ENCODE data around the gene OR51I1.

OR51I1 gene

DNA sequence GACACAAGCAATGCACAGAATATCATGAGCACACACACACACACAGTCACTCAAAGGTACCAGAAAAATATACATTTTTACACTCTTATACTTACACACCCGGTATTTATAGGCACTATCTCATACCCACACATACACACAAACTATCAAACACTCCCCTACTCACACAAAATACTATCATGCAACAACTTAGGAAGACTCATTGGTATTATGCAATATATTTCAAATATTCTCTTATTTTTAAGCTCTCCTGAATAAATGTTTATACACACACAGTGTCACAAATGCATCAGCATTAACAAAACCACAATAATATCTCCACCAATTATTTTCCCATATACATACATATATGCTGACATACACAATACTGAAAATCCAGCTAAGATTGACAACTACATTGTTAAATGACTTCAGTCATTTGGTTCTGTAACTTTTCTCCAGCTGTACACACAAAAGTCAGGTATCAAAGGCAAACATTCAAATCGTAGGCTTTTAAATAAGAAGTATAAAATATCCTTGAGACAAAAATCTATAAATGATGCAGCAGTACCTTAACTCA lies 2.6 kb upstream of the OR51I1 start:
- TF ChIP-seq EZH2phosphoT487 (conservative IDR thresholded peaks at IDR 0.05; ENCODE audit: low read length), result no peak
- TF ChIP-seq, protein P1, sequence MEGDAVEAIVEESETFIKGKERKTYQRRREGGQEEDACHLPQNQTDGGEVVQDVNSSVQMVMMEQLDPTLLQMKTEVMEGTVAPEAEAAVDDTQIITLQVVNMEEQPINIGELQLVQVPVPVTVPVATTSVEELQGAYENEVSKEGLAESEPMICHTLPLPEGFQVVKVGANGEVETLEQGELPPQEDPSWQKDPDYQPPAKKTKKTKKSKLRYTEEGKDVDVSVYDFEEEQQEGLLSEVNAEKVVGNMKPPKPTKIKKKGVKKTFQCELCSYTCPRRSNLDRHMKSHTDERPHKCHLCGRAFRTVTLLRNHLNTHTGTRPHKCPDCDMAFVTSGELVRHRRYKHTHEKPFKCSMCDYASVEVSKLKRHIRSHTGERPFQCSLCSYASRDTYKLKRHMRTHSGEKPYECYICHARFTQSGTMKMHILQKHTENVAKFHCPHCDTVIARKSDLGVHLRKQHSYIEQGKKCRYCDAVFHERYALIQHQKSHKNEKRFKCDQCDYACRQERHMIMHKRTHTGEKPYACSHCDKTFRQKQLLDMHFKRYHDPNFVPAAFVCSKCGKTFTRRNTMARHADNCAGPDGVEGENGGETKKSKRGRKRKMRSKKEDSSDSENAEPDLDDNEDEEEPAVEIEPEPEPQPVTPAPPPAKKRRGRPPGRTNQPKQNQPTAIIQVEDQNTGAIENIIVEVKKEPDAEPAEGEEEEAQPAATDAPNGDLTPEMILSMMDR (IDR thresholded peaks at IDR 0.05; ENCODE audit: insufficient read depth, low read length, poor library complexity, severe bottlenecking), result no peak
- Histone ChIP-seq H3K27me3 (ENCODE audit: low read length) (no peaks in the 10 kb centered on the region), H2AFZ (ENCODE audit: low read depth, low read length, severe bottlenecking) (no peak overlapping the region), H4K20me1 (ENCODE audit: low read depth, low read length) (no peaks in the 10 kb centered on the region), H3F3A (ENCODE audit: insufficient read depth) (no peaks in the 10 kb centered on the region), H3K9ac (ENCODE audit: low read length) (no peak overlapping the region), H3K79me2 (ENCODE audit: insufficient read depth, low read length) (no peaks in the 10 kb centered on the region), H3K9me2 (replicated peaks; ENCODE audit: insufficient read depth, low read length) (no peaks in the 10 kb centered on the region), H3K9me3 (ENCODE audit: insufficient read depth, low read length) (no peaks in the 10 kb centered on the region), H3K4me3 (ENCODE audit: insufficient read depth, low read length, poor library complexity, severe bottlenecking) (no peak overlapping the region), H3K4me2 (ENCODE audit: low read depth, low read length, poor library complexity, severe bottlenecking) (no peak overlapping the region), H3K27ac (ENCODE audit: low read depth, low read length) (no peak overlapping the region), H3K36me3 (ENCODE audit: low read length) (no peaks in the 10 kb centered on the region)

DNA sequence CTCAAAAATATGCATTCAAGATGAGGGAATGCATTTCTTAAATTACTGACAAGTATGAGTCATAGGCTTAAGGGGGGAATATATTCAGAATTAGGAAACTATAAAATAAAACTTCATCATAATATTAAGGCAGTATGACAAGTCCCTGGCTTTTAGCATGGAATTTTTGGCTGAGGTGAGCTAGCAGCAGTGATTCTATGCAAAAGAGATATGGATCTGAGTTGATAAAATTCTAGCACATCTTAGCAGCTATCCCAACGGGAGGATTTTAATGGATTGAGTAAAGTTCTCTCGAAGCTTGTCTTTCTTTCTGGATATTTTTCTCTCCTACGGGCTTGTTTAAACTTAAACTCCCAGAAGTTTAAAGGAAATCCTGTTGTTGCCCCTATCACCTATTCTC lies 18.2 kb downstream of the OR51I1 start:
- no peak overlapping the region for H3K27ac ChIP-seq (ENCODE audit: low read depth, low read length)
- TF ChIP-seq, protein P1 (IDR thresholded peaks at IDR 0.05; ENCODE audit: insufficient read depth, low read length, poor library complexity, severe bottlenecking), result no peak
- no peak for TF ChIP-seq EZH2phosphoT487 (conservative IDR thresholded peaks at IDR 0.05; ENCODE audit: low read length)
- H3K9me2 ChIP-seq (replicated peaks; ENCODE audit: insufficient read depth, low read length), result no peaks in the 10 kb centered on the region
- no peak overlapping the region for H3K4me2 ChIP-seq (ENCODE audit: low read depth, low read length, poor library complexity, severe bottlenecking)
- no peaks in the 10 kb centered on the region for H4K20me1 ChIP-seq (ENCODE audit: low read depth, low read length)
- H3K9me3 ChIP-seq (ENCODE audit: insufficient read depth, low read length), result no peaks in the 10 kb centered on the region
- H3K36me3 ChIP-seq (ENCODE audit: low read length), result no peaks in the 10 kb centered on the region
- H3K79me2 ChIP-seq (ENCODE audit: insufficient read depth, low read length), result no peaks in the 10 kb centered on the region
- no peaks in the 10 kb centered on the region for H3F3A ChIP-seq (ENCODE audit: insufficient read depth)
- no peak overlapping the region for H3K9ac ChIP-seq (ENCODE audit: low read length)
- no peak overlapping the region for H3K4me3 ChIP-seq (ENCODE audit: insufficient read depth, low read length, poor library complexity, severe bottlenecking)
- no peak overlapping the region for H2AFZ ChIP-seq (ENCODE audit: low read depth, low read length, severe bottlenecking)
- no peaks in the 10 kb centered on the region for H3K27me3 ChIP-seq (ENCODE audit: low read length)

DNA sequence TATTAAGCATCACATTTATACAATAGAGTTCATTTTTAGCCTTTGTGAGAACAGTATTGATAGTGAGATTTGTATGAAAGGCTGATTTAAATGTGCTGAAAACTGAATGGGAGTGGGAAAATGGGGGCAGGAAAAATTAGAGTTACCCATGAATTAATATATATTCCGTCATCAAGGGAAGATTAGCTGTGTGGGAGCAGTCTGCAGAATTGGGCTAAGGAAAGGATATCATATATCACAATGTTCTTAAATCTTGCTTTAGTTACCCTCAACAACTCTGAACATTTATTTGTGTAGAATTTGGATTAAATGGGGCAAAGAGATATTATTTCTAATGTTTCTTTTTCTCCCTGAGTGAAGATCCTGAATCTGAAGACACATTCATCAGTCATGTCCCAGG lies 19.5 kb downstream of the OR51I1 start, which contains the start of gene OR51Q1:
OR51Q1 (plus strand) TSS at position 301 of the 400 bp plus-strand sequence; CDS start at position 391, 90 bp downstream.
- Histone ChIP-seq H3K4me3 (ENCODE audit: insufficient read depth, low read length, poor library complexity, severe bottlenecking) (no peak within 1 kb of the TSS), H3K27ac (ENCODE audit: low read depth, low read length) (no peak within 1 kb of the TSS), H3K79me2 (ENCODE audit: insufficient read depth, low read length) (no peaks in the 10 kb centered on the region), H3K9me2 (replicated peaks; ENCODE audit: insufficient read depth, low read length) (no peaks in the 10 kb centered on the region), H3K36me3 (ENCODE audit: low read length) (no peaks in the 10 kb centered on the region), H3K4me2 (ENCODE audit: low read depth, low read length, poor library complexity, severe bottlenecking) (no peak within 1 kb of the TSS), H4K20me1 (ENCODE audit: low read depth, low read length) (no peaks in the 10 kb centered on the region), H2AFZ (ENCODE audit: low read depth, low read length, severe bottlenecking) (no peak within 1 kb of the TSS), H3K27me3 (ENCODE audit: low read length) (no peaks in the 10 kb centered on the region), H3K9me3 (ENCODE audit: insufficient read depth, low read length) (no peaks in the 10 kb centered on the region), H3F3A (ENCODE audit: insufficient read depth) (no peaks in the 10 kb centered on the region), H3K9ac (ENCODE audit: low read length) (no peak within 1 kb of the TSS)
- TF ChIP-seq EZH2phosphoT487 (conservative IDR thresholded peaks at IDR 0.05; ENCODE audit: low read length), result no peak
- TF ChIP-seq, protein P1 (IDR thresholded peaks at IDR 0.05; ENCODE audit: insufficient read depth, low read length, poor library complexity, severe bottlenecking), result no peak
